ENCODE data around the gene GABBR2. TPM values are rescaled to one million over a fixed set of nuclear protein-coding genes. Genes with fewer than 3 reads are reported as not detected.

GABBR2 gene
- polyA plus RNA-seq, 1 of the 3 experiments (the other 2 are of a cell fraction), result not detected

DNA sequence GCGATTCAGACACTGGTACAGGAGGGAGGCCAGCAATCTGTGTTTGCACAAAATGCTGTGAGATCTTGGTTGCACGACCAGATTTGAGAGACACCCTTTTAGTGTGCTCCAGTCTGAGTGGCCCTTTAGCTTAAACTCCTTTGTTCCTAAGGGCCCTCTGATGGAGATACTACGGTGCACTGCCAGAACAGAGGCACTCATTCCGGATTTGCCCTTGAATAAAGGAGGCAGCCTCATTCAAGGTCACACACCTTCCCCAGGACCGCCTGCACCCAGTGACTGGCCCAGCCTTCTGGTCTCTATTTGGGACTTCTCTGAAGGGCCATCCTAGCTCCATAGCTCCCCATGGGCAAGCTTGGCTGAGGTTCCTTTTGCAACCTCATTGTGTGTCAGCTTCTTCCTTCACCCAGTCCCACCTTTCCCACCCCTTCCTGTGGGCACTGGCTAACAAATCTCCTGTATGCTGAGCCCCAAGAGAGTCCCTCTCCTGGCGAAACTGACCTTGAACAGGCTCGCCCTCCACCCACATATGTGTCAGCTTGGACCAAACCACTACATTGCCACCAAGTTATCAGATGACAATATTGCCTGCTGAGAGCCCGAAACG, 191.7 kb downstream of the GABBR2 start:
- no peak overlapping the region for H3K9ac ChIP-seq
- peaks cover 4% of the 10 kb centered on the region for H3F3A ChIP-seq (replicated peaks; ENCODE audit: insufficient read depth)
- 23% methylated on average over 9 of the region's 9 CpGs for WGBS (ENCODE audit: low lambda C conversion rate)
- DNase-seq, result no peak
- H3K9me2 ChIP-seq, result no peaks in the 10 kb centered on the region
- H3K27ac ChIP-seq (ENCODE audit: low read depth in 2 of 2, low read length in 1 of 2), result no peak overlapping the region
- H3K4me2 ChIP-seq, result no peak overlapping the region
- POLR2A ChIA-PET, result no interaction called here
- H3K4me1 ChIP-seq (ENCODE audit: control insufficient read depth in 1 of 2, insufficient read depth in 2 of 2, low read depth in 1 of 2, low read length in 1 of 2), result no peaks in the 10 kb centered on the region; a peak in 1 of 4 replicates
- no peak overlapping the region for H2AFZ ChIP-seq (ENCODE audit: low read depth)
- CTCF ChIA-PET, result no interaction called here
- H4K20me1 ChIP-seq (ENCODE audit: insufficient read depth), result no peaks in the 10 kb centered on the region
- no peaks in the 10 kb centered on the region for H3K79me2 ChIP-seq (ENCODE audit: insufficient read depth)
- no peaks in the 10 kb centered on the region for H3K36me3 ChIP-seq (replicated peaks in 1 of 2; ENCODE audit: control insufficient read depth in 1 of 2, insufficient read depth in 2 of 2, low read length in 1 of 2)
- no peak for TF ChIP-seq CHD2 (IDR thresholded peaks at IDR 0.05; ENCODE audit: low read length, partially characterized antibody)
- no peak for TF ChIP-seq JUND (IDR thresholded peaks at IDR 0.05)
- TF ChIP-seq RAD21 (IDR thresholded peaks at IDR 0.05; ENCODE audit: low read length), result no peak
- TF ChIP-seq TAF1 (IDR thresholded peaks at IDR 0.05; ENCODE audit: borderline replicate concordance, low read depth, low read length), result no peak
- TF ChIP-seq, protein P1, sequence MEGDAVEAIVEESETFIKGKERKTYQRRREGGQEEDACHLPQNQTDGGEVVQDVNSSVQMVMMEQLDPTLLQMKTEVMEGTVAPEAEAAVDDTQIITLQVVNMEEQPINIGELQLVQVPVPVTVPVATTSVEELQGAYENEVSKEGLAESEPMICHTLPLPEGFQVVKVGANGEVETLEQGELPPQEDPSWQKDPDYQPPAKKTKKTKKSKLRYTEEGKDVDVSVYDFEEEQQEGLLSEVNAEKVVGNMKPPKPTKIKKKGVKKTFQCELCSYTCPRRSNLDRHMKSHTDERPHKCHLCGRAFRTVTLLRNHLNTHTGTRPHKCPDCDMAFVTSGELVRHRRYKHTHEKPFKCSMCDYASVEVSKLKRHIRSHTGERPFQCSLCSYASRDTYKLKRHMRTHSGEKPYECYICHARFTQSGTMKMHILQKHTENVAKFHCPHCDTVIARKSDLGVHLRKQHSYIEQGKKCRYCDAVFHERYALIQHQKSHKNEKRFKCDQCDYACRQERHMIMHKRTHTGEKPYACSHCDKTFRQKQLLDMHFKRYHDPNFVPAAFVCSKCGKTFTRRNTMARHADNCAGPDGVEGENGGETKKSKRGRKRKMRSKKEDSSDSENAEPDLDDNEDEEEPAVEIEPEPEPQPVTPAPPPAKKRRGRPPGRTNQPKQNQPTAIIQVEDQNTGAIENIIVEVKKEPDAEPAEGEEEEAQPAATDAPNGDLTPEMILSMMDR (IDR thresholded peaks at IDR 0.05), result no peak
- TF ChIP-seq, protein P2, sequence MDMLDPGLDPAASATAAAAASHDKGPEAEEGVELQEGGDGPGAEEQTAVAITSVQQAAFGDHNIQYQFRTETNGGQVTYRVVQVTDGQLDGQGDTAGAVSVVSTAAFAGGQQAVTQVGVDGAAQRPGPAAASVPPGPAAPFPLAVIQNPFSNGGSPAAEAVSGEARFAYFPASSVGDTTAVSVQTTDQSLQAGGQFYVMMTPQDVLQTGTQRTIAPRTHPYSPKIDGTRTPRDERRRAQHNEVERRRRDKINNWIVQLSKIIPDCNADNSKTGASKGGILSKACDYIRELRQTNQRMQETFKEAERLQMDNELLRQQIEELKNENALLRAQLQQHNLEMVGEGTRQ (IDR thresholded peaks at IDR 0.05; ENCODE audit: borderline replicate concordance, low read depth, low read length), result no peak
- TF ChIP-seq, protein P3, sequence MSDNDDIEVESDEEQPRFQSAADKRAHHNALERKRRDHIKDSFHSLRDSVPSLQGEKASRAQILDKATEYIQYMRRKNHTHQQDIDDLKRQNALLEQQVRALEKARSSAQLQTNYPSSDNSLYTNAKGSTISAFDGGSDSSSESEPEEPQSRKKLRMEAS (IDR thresholded peaks at IDR 0.05; ENCODE audit: low read depth), result no peak
- no peak for TF ChIP-seq FOXJ3 (CRISPR knock-in tag; IDR thresholded peaks at IDR 0.05)
- no peak for TF ChIP-seq ELF1 (IDR thresholded peaks at IDR 0.05)
- no peak for TF ChIP-seq EP300 (IDR thresholded peaks at IDR 0.05; ENCODE audit: borderline replicate concordance in 1 of 2, low read depth in 1 of 2, low read length in 1 of 2)
- no peak for TF ChIP-seq RCOR1 (IDR thresholded peaks at IDR 0.05; ENCODE audit: low read length)
- TF ChIP-seq, protein P4, sequence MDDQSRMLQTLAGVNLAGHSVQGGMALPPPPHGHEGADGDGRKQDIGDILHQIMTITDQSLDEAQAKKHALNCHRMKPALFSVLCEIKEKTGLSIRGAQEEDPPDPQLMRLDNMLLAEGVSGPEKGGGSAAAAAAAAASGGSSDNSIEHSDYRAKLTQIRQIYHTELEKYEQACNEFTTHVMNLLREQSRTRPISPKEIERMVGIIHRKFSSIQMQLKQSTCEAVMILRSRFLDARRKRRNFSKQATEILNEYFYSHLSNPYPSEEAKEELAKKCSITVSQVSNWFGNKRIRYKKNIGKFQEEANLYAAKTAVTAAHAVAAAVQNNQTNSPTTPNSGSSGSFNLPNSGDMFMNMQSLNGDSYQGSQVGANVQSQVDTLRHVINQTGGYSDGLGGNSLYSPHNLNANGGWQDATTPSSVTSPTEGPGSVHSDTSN (IDR thresholded peaks at IDR 0.05), result no peak
- no peak for TF ChIP-seq MEF2A (IDR thresholded peaks at IDR 0.05; ENCODE audit: borderline replicate concordance, low read depth)
- no peak for TF ChIP-seq FOSL2 (IDR thresholded peaks at IDR 0.05; ENCODE audit: borderline replicate concordance, low read depth)
- no peak for TF ChIP-seq TCF12 (IDR thresholded peaks at IDR 0.05)
- no peak for TF ChIP-seq GABPA (IDR thresholded peaks at IDR 0.05; ENCODE audit: low read depth)
- no peak for TF ChIP-seq RFX5 (IDR thresholded peaks at IDR 0.05; ENCODE audit: low read length)
- no peaks in the 10 kb centered on the region for H3K9me3 ChIP-seq
- H3K27me3 ChIP-seq (ENCODE audit: insufficient read depth), result no peaks in the 10 kb centered on the region
- no peak overlapping the region for H3K4me3 ChIP-seq (ENCODE audit: low read depth in 2 of 2, low read length in 1 of 2)
